ENCODE results near the gene OR2A42. TPM values are rescaled to one million over a fixed set of nuclear protein-coding genes. Genes with fewer than 3 reads are reported as not detected.
"Not testable (repeated sequence)": the region's sequence is repeated elsewhere in the genome, so short reads cannot be mapped to it uniquely, and the experiment has no call there.

OR2A42 gene
- total and polyA plus RNA-seq, 2 donors (not counting 3 experiments of a cell fraction or from before 2014, with no cell fraction given) = not detected

GRCh38 chr7:144231027-144231426, 8.4 kb downstream of the OR2A42 start:
- H3K4me3 ChIP-seq (replicated peaks in 1 of 3; ENCODE audit: insufficient read depth in 1 of 3, low read depth in 1 of 3, low read length in 3 of 3); H3K4me2 ChIP-seq (ENCODE audit: insufficient read depth, low read length); H3K9me3 ChIP-seq (replicated peaks; ENCODE audit: control insufficient read depth, insufficient read depth, low read length); FAIRE-seq; DNase-seq (ENCODE audit: low read depth, low spot score); BruUV-seq (replicated peaks); CTCF ChIA-PET; H3K9me1 ChIP-seq (replicated peaks; ENCODE audit: control insufficient read depth, extremely low read depth, insufficient read depth, low read length); H3K4me1 ChIP-seq (ENCODE audit: control insufficient read depth, extremely low read depth, insufficient read depth, low read length); dilution Hi-C loops (cut with MboI; ENCODE audit: extremely low pct_ligation_motif_present, low sequenced_read_pairs); H3K79me2 ChIP-seq (ENCODE audit: control insufficient read depth, insufficient read depth, low read length); H3K9ac ChIP-seq (replicated peaks; ENCODE audit: extremely low read depth, insufficient read depth, low read length); H4K20me1 ChIP-seq (replicated peaks; ENCODE audit: control insufficient read depth, extremely low read depth, insufficient read depth, low read length); H2AFZ ChIP-seq (ENCODE audit: low read depth, low read length); H3K36me3 ChIP-seq (ENCODE audit: control insufficient read depth in 2 of 2, extremely low read depth in 1 of 2, insufficient read depth in 2 of 2, low read length in 2 of 2); H3K27ac ChIP-seq (ENCODE audit: insufficient read depth, low read depth, low read length); intact Hi-C loops (cut with micrococcal nuclease); POLR2A ChIA-PET; H3K27me3 ChIP-seq (ENCODE audit: control insufficient read depth in 2 of 2, insufficient read depth in 2 of 2, low read length in 2 of 2): not testable (repeated sequence)

- dilution Hi-C loops (cut with MboI; ENCODE audit: extremely low pct_ligation_motif_present, low sequenced_read_pairs); H3K27ac ChIP-seq (ENCODE audit: insufficient read depth, low read depth, low read length); POLR2A ChIA-PET; H3K9ac ChIP-seq (replicated peaks; ENCODE audit: extremely low read depth, insufficient read depth, low read length); FAIRE-seq; BruUV-seq (replicated peaks); H3K4me1 ChIP-seq (ENCODE audit: control insufficient read depth, extremely low read depth, insufficient read depth, low read length); H3K79me2 ChIP-seq (ENCODE audit: control insufficient read depth, insufficient read depth, low read length); H4K20me1 ChIP-seq (replicated peaks; ENCODE audit: control insufficient read depth, extremely low read depth, insufficient read depth, low read length); H3K9me1 ChIP-seq (replicated peaks; ENCODE audit: control insufficient read depth, extremely low read depth, insufficient read depth, low read length); H3K4me2 ChIP-seq (ENCODE audit: insufficient read depth, low read length); H3K9me3 ChIP-seq (replicated peaks; ENCODE audit: control insufficient read depth, insufficient read depth, low read length); DNase-seq (ENCODE audit: low read depth, low spot score); H3K4me3 ChIP-seq (replicated peaks in 1 of 3; ENCODE audit: insufficient read depth in 1 of 3, low read depth in 1 of 3, low read length in 3 of 3); H3K27me3 ChIP-seq (ENCODE audit: control insufficient read depth in 2 of 2, insufficient read depth in 2 of 2, low read length in 2 of 2); H2AFZ ChIP-seq (ENCODE audit: low read depth, low read length); CTCF ChIA-PET; intact Hi-C loops (cut with micrococcal nuclease); H3K36me3 ChIP-seq (ENCODE audit: control insufficient read depth in 2 of 2, extremely low read depth in 1 of 2, insufficient read depth in 2 of 2, low read length in 2 of 2): not testable (repeated sequence)
These were observed 10.6 kb downstream of the OR2A42 start for GRCh38 chr7:144228810-144229209.

- H3K27me3 ChIP-seq (ENCODE audit: control insufficient read depth in 2 of 2, insufficient read depth in 2 of 2, low read length in 2 of 2); H3K9me3 ChIP-seq (replicated peaks; ENCODE audit: control insufficient read depth, insufficient read depth, low read length); H4K20me1 ChIP-seq (replicated peaks; ENCODE audit: control insufficient read depth, extremely low read depth, insufficient read depth, low read length); H3K27ac ChIP-seq (ENCODE audit: insufficient read depth, low read depth, low read length); H3K4me3 ChIP-seq (replicated peaks in 1 of 3; ENCODE audit: insufficient read depth in 1 of 3, low read depth in 1 of 3, low read length in 3 of 3); FAIRE-seq; H2AFZ ChIP-seq (ENCODE audit: low read depth, low read length); H3K36me3 ChIP-seq (ENCODE audit: control insufficient read depth in 2 of 2, extremely low read depth in 1 of 2, insufficient read depth in 2 of 2, low read length in 2 of 2); BruUV-seq (replicated peaks); H3K4me2 ChIP-seq (ENCODE audit: insufficient read depth, low read length); DNase-seq (ENCODE audit: low read depth, low spot score); dilution Hi-C loops (cut with MboI; ENCODE audit: extremely low pct_ligation_motif_present, low sequenced_read_pairs); CTCF ChIA-PET; H3K4me1 ChIP-seq (ENCODE audit: control insufficient read depth, extremely low read depth, insufficient read depth, low read length); POLR2A ChIA-PET; intact Hi-C loops (cut with micrococcal nuclease); H3K9ac ChIP-seq (replicated peaks; ENCODE audit: extremely low read depth, insufficient read depth, low read length); H3K9me1 ChIP-seq (replicated peaks; ENCODE audit: control insufficient read depth, extremely low read depth, insufficient read depth, low read length); H3K79me2 ChIP-seq (ENCODE audit: control insufficient read depth, insufficient read depth, low read length): not testable (repeated sequence)
These were observed 12.5 kb downstream of the OR2A42 start for GRCh38 chr7:144226866-144227265.

DNA sequence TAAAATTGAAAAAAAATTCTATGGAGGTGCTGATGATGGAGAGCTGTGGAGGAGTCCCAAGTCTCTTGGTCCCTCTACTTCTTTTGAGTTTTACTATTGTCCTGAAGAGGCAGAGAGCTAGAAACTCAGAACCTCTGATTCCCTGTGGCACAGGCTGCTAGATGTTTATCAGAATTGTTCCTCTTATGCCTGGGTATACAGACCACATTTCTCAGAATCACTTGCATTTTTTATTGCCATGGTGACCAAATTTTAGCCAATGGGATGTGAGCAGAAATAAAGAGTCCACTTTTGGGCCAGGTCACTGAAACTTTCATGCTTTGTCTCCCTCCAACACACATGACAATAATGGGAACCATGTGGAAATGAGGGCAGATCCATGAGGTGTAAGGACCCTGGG, 15.7 kb downstream of the OR2A42 start:
- POLR2A ChIA-PET; H4K20me1 ChIP-seq (replicated peaks; ENCODE audit: control insufficient read depth, extremely low read depth, insufficient read depth, low read length); H3K9me3 ChIP-seq (replicated peaks; ENCODE audit: control insufficient read depth, insufficient read depth, low read length); H3K79me2 ChIP-seq (ENCODE audit: control insufficient read depth, insufficient read depth, low read length); H3K9me1 ChIP-seq (replicated peaks; ENCODE audit: control insufficient read depth, extremely low read depth, insufficient read depth, low read length); FAIRE-seq; H3K4me1 ChIP-seq (ENCODE audit: control insufficient read depth, extremely low read depth, insufficient read depth, low read length); H3K36me3 ChIP-seq (ENCODE audit: control insufficient read depth in 2 of 2, extremely low read depth in 1 of 2, insufficient read depth in 2 of 2, low read length in 2 of 2); H3K9ac ChIP-seq (replicated peaks; ENCODE audit: extremely low read depth, insufficient read depth, low read length); H3K27me3 ChIP-seq (ENCODE audit: control insufficient read depth in 2 of 2, insufficient read depth in 2 of 2, low read length in 2 of 2); BruUV-seq (replicated peaks); dilution Hi-C loops (cut with MboI; ENCODE audit: extremely low pct_ligation_motif_present, low sequenced_read_pairs); CTCF ChIA-PET; H3K27ac ChIP-seq (ENCODE audit: insufficient read depth, low read depth, low read length); H3K4me2 ChIP-seq (ENCODE audit: insufficient read depth, low read length); intact Hi-C loops (cut with micrococcal nuclease); H2AFZ ChIP-seq (ENCODE audit: low read depth, low read length); DNase-seq (ENCODE audit: low read depth, low spot score); H3K4me3 ChIP-seq (replicated peaks in 1 of 3; ENCODE audit: insufficient read depth in 1 of 3, low read depth in 1 of 3, low read length in 3 of 3): not testable (repeated sequence)

Measured in endothelial cell of umbilical vein (primary cell).